Common myeloid progenitor, CD34-positive (primary cell): ENCODE measurements around the gene ABHD14A.

Experiments used
- CTCF ChIA-PET: fragments of 350-600 bp; sonication (Branson Sonifier 250); formaldehyde crosslinking; loops from one replicate; lab custom pipeline; 2021; ENCODE audit warnings: antibody characterized with exemption; lab: Charles Lee
- POLR2A ChIA-PET: fragments of 350-600 bp; sonication (Branson Sonifier 250); formaldehyde crosslinking; loops from one replicate; lab custom pipeline; 2021; ENCODE audit warnings: antibody characterized with exemption; lab: Charles Lee
- DNase-seq, 3 donors: peaks; one replicate each; pipeline versions ENCODE4 v3.0.0 to v3.0.0-alpha.2; 2013
- H3K27ac ChIP-seq, 2 experiments: 1 replicate in 1 of 2; 2 replicates in 1 of 2; pipeline ENCODE4 v1.7.0; 2013; ENCODE audit warnings: inconsistent platforms in 2 of 2, low read length in 2 of 2, mild to moderate bottlenecking in 2 of 2, low read depth in 1 of 2, moderate library complexity in 1 of 2; ENCODE audit not compliant: severe bottlenecking in 2 of 2, insufficient read depth in 1 of 2, poor library complexity in 1 of 2
- H3K27me3 ChIP-seq, 5 experiments: replicated peaks in 2 of 5; 1 replicate in 3 of 5; 2 replicates in 2 of 5; pipeline versions ENCODE4 v1.6.1 to v1.7.0; 2013; ENCODE audit warnings: low read length in 4 of 5, mild to moderate bottlenecking in 2 of 5, moderate library complexity in 2 of 5, inconsistent platforms in 1 of 5; ENCODE audit not compliant: insufficient read depth in 5 of 5, control insufficient read depth in 4 of 5
- H3K36me3 ChIP-seq, 4 experiments: 1 replicate in 2 of 4; 2 replicates in 2 of 4; pipeline versions ENCODE4 v1.6.1 to v1.7.0; 2013; ENCODE audit warnings: low read length in 3 of 4, control low read depth in 1 of 4, mild to moderate bottlenecking in 1 of 4; ENCODE audit not compliant: control insufficient read depth in 4 of 4, insufficient read depth in 4 of 4
- H3K4me1 ChIP-seq, 4 experiments: 1 replicate in 3 of 4; 2 replicates in 1 of 4; pipeline versions ENCODE4 v1.6.1 to v1.7.1; 2013; ENCODE audit warnings: low read length in 3 of 4, mild to moderate bottlenecking in 3 of 4, control low read depth in 1 of 4, inconsistent platforms in 1 of 4, moderate library complexity in 1 of 4; ENCODE audit not compliant: control insufficient read depth in 4 of 4, insufficient read depth in 4 of 4; ENCODE audit errors: control extremely low read depth in 1 of 4
- H3K4me3 ChIP-seq, 7 experiments: 1 replicate in 4 of 7; 2 replicates in 3 of 7; pipeline versions ENCODE4 v1.5.1 to v1.7.0; 2013; ENCODE audit warnings: mild to moderate bottlenecking in 7 of 7, low read length in 6 of 7, moderate library complexity in 6 of 7, inconsistent platforms in 2 of 7, low read depth in 2 of 7, control low read depth in 1 of 7; ENCODE audit not compliant: insufficient read depth in 4 of 7, control insufficient read depth in 1 of 7; ENCODE audit errors: extremely low read depth in 1 of 7
- H3K9me3 ChIP-seq, 5 experiments: 1 replicate in 4 of 5; 2 replicates in 1 of 5; pipeline versions ENCODE4 v1.6.1 to v1.7.1; 2013; ENCODE audit warnings: low read length in 4 of 5, mild to moderate bottlenecking in 2 of 5, inconsistent platforms in 1 of 5, low read depth in 1 of 5, moderate library complexity in 1 of 5; ENCODE audit not compliant: control insufficient read depth in 4 of 5, insufficient read depth in 2 of 5; ENCODE audit errors: control extremely low read depth in 1 of 5
- WGBS: methylation state at CpG from one replicate; pipeline ENCODE4 v1.1.5; 2013; ENCODE audit not compliant: insufficient coverage; 5-methylcytosine and 5-hydroxymethylcytosine counted together

ABHD14A gene

GRCh38 chr3:52025453-52025852 is 50.6 kb downstream of the ABHD14A start:
- H3K27ac ChIP-seq, result no peak overlapping the region
- CTCF ChIA-PET, result no interaction called here
- peaks cover 0 to 16% (median 11%) of the 10 kb centered on the region in 4 experiments for H3K4me1 ChIP-seq
- H3K27me3 ChIP-seq, result no peaks in the 10 kb centered on the region
- H3K36me3 ChIP-seq, result no peaks in the 10 kb centered on the region
- H3K9me3 ChIP-seq, result no peaks in the 10 kb centered on the region
- H3K4me3 ChIP-seq, result no peak overlapping the region
- 90% methylated on average over 6 of the region's 7 CpGs for WGBS
- POLR2A ChIA-PET, result no interaction called here
- DNase-seq, result no peak

- H3K4me1 ChIP-seq, result peaks cover 0 to 16% (median 11%) of the 10 kb centered on the region in 4 experiments
- WGBS, result 97% methylated on average over 3 of the region's 4 CpGs
Observed at GRCh38 chr3:52026041-52026440, 51.2 kb downstream of the ABHD14A start.

GRCh38 chr3:52028572-52028971 is 53.7 kb downstream of the ABHD14A start:
- H3K9me3 ChIP-seq, result no peaks in the 10 kb centered on the region
- no peak for DNase-seq
- no peaks in the 10 kb centered on the region for H3K36me3 ChIP-seq
- no peak overlapping the region for H3K27ac ChIP-seq
- 97% methylated on average over 12 of the region's 12 CpGs for WGBS
- H3K27me3 ChIP-seq, result no peaks in the 10 kb centered on the region
- CTCF ChIA-PET, result interaction anchor here (0.8 to 3.4 kb wide), 5 partner anchors 12 to 46 kb away, joined by 3 to 13 read pairs (median 6); no protein-coding TSS in a partner anchor
- peaks cover 0 to 5% (median 3%) of the 10 kb centered on the region in 4 experiments for H3K4me1 ChIP-seq
- POLR2A ChIA-PET, result interaction anchor here (0.8 to 1.1 kb wide), 2 partner anchors 23 to 206 kb away, joined by 3 read pairs; no protein-coding TSS in a partner anchor
- no peak overlapping the region for H3K4me3 ChIP-seq

More at GRCh38 chr3:52026041-52026440, 51.2 kb downstream of the ABHD14A start:
- no peaks in the 10 kb centered on the region for H3K9me3 ChIP-seq
- ChIA-PET CTCF (no interaction called here), POLR2A (no interaction called here)
- H3K4me3 ChIP-seq, result no peak overlapping the region
- DNase-seq, result no peak
- no peak overlapping the region for H3K27ac ChIP-seq
- no peaks in the 10 kb centered on the region for H3K27me3 ChIP-seq
- H3K36me3 ChIP-seq, result no peaks in the 10 kb centered on the region

- CTCF ChIA-PET, result interaction anchor here (0.8 to 3.4 kb wide), 5 partner anchors 12 to 47 kb away, joined by 3 to 13 read pairs (median 6); no protein-coding TSS in a partner anchor
- Histone ChIP-seq H3K9me3 (no peaks in the 10 kb centered on the region), H3K4me3 (no peak overlapping the region), H3K27ac (no peak overlapping the region), H3K4me1 (peaks cover 0 to 2% (median under 1%) of the 10 kb centered on the region in 4 experiments), H3K27me3 (no peaks in the 10 kb centered on the region), H3K36me3 (no peaks in the 10 kb centered on the region)
- WGBS, result 96% methylated on average over 8 of the region's 9 CpGs
- POLR2A ChIA-PET, result interaction anchor here (0.8 to 1.1 kb wide), 2 partner anchors 23 to 206 kb away, joined by 3 read pairs; no protein-coding TSS in a partner anchor
- no peak for DNase-seq
Observed at GRCh38 chr3:52029053-52029452, 54.2 kb downstream of the ABHD14A start.

- DNase-seq, result no peak
- Histone ChIP-seq H3K4me3 (no peak overlapping the region), H3K27me3 (no peaks in the 10 kb centered on the region), H3K9me3 (no peaks in the 10 kb centered on the region), H3K4me1 (no peaks in the 10 kb centered on the region), H3K36me3 (no peaks in the 10 kb centered on the region), H3K27ac (no peak overlapping the region)
- POLR2A ChIA-PET, result no interaction called here
- CTCF ChIA-PET, result interaction anchor here (1.1 to 3.4 kb wide), 4 partner anchors 11 to 47 kb away, joined by 3 to 13 read pairs (median 6); no protein-coding TSS in a partner anchor
- WGBS, result 96% methylated on average over 9 of the region's 10 CpGs
Observed at GRCh38 chr3:52029535-52029934, 54.7 kb downstream of the ABHD14A start.
